T-helper 2 cell treated with Interferon-gamma antibody and Interleukin-4, amounts not matched to agents 5 μg/mL and 100 μg/mL, for 36 hours (primary cell): ENCODE results near the gene CORO2B.
"Not testable (repeated sequence)": the region's sequence is repeated elsewhere in the genome, so short reads cannot be mapped to it uniquely, and the experiment has no call there.

ENCODE experiments used
- DNase-seq: peaks from one replicate; pipeline ENCODE4 v3.0.0; 2021; ENCODE audit warnings: low spot score
- H3K27ac Mint-ChIP-seq: one replicate; pipeline ENCODE4 v1.8.0; 2021; ENCODE audit warnings: mild to moderate bottlenecking, mixed read lengths
- H3K27me3 Mint-ChIP-seq: one replicate; pipeline ENCODE4 v1.8.0; 2021; ENCODE audit warnings: low read depth, mixed read lengths
- H3K36me3 Mint-ChIP-seq: one replicate; pipeline ENCODE4 v1.8.0; 2021; ENCODE audit warnings: low read depth, mixed read lengths
- H3K4me1 Mint-ChIP-seq: one replicate; pipeline ENCODE4 v1.8.0; 2021; ENCODE audit warnings: low read depth, mixed read lengths
- H3K4me3 Mint-ChIP-seq: one replicate; pipeline ENCODE4 v1.8.0; 2022; ENCODE audit warnings: mild to moderate bottlenecking, moderate library complexity, mixed read lengths
- H3K9me3 Mint-ChIP-seq: one replicate; pipeline ENCODE4 v1.8.0; 2021; ENCODE audit warnings: mixed read lengths

CORO2B gene

DNA sequence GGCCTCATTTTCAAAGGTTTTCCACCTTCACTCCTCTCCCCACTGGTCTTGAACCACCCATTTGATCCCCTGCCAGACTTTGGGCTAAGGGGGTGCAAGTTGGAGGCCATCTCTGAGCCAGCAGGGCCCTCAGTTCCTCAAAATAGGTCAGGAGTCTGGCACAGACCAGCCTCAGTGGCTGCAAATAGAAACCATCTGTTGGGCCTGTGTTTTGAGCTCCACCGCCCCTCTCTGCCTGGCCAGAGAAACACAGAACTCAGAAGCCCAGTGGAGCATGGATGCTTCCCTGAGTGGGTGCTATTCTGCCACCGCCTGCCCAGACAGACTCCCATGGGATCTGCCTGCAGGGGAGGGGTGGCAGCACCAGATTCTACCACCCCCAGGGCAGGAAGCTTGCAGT lies 56.3 kb downstream of the CORO2B start:
- H3K36me3 Mint-ChIP-seq = no peaks in the 10 kb centered on the region
- no peaks in the 10 kb centered on the region for H3K4me1 Mint-ChIP-seq
- H3K4me3 Mint-ChIP-seq = no peak overlapping the region
- no peak for DNase-seq
- no peaks in the 10 kb centered on the region for H3K27me3 Mint-ChIP-seq
- no peak overlapping the region for H3K27ac Mint-ChIP-seq
- no peaks in the 10 kb centered on the region for H3K9me3 Mint-ChIP-seq

DNA sequence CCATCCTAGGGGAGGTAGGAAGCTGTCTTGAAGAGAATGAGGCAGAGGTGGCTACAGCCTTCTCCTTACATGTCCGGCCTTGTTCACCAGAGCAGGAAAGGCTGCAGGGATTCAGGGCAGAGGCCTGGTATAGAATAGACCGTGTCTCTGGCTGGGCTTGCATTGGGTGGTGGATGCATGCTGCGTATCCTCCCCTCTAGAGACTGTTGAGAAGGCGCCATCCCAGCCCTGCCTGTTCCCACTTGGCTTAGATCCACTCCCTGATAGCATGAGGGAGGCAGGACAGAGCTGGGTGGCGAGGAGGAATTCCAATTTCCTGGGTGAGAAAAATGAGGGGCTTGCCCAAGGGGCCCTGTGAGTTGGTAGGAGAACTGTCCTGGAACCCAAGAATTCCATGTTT lies 57.5 kb downstream of the CORO2B start:
- no peak for DNase-seq
- Mint-ChIP-seq H3K27ac (no peak overlapping the region), H3K27me3 (no peaks in the 10 kb centered on the region), H3K4me1 (no peaks in the 10 kb centered on the region), H3K9me3 (no peaks in the 10 kb centered on the region), H3K36me3 (no peaks in the 10 kb centered on the region), H3K4me3 (no peak overlapping the region)

DNA sequence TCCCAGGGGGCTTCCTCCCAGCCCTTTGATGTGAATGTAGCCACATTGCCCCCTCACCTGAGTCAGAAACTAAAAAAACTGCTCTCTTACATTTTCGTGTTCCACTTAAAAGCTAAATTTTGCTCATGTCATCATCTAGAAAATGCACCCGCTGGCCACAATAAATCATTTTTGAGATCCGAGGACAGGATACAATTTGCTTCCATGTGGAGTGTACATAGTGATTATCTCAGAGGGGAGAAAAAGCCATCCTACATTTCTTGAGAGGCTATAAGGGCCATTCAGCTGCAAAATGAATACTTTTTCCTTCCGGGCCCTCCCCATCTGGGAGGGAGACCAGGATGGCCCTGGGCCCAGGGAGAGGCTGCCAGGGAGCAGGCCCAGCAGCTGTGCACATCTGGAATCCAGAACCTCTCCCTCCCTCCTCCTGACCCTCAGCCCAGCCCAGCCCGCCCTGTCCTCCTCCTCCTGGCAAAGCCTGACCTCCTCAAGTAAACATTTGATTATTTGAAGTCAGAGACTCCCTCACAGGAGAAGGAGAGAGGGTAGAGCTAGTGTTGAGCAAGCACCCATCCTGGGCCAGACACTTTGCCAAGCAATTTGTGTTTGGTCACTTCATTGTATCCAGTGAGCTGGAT lies 59.1 kb downstream of the CORO2B start:
- Mint-ChIP-seq H3K4me1 (no peaks in the 10 kb centered on the region), H3K27me3 (no peaks in the 10 kb centered on the region), H3K9me3 (no peaks in the 10 kb centered on the region), H3K36me3 (no peaks in the 10 kb centered on the region), H3K27ac (no peak overlapping the region), H3K4me3 (no peak overlapping the region)
- DNase-seq = no peak

DNA sequence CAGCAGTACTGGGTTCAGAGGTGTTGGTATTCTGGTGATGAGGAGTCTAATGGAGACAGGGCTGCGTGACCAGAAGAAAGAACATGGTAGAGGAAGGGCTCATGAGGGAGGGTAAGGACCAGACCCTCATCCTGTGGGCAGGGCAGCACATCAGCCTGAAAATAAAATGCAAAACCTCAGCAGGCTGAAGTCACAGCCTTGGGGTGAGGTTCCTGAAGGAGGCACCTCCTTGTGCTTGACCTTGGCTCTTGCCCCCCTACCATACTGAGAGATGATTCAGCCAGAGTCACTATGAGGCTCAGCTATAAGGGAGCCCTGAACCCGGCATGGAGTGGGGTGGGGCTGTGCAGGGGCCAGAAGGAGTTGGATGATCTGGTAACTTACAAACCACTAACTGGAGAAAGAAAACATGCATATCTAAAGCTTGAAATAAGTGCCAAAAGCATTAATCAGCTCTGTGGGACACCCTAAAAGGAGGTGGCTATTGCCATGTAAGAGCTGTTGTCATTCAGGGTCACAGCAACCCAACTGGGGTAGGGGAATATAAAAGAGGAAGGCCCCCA lies 60.2 kb downstream of the CORO2B start:
- Mint-ChIP-seq H3K4me1 (no peaks in the 10 kb centered on the region), H3K27me3 (no peaks in the 10 kb centered on the region), H3K36me3 (no peaks in the 10 kb centered on the region), H3K9me3 (no peaks in the 10 kb centered on the region), H3K4me3 (no peak overlapping the region), H3K27ac (no peak overlapping the region)
- no peak for DNase-seq

DNA sequence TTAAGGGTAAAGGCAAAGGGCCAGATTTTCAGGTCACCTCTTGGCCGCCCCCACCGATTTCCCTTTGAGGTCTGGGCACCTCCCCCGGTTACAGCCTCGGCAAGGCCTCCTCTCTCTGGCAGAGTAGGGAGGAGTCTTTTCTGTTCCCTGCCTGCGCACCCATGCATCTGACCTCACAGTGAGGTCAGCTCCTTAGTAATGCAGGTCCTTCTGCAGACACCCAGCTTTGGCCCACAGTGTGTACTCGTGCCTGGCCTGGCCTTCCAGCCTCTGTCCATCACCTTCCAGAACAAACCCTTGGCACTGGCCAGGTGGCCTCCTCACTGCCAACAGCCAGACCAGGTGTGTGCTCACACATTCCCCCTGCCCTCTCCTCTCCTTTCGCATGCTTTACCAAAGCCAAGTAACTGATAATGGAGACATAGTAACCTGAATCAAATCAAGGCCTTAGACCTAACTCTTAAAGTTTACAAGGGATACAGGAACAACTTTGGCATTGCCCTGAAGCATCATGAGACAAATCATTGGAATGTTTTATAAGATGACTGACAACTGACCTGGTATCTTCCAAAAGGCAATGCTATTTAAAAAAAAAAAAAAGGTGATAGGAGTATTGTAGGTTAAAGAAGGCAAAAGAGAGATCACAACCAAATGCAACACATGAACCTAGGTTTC lies 61.3 kb downstream of the CORO2B start:
- Mint-ChIP-seq H3K9me3 (no peaks in the 10 kb centered on the region), H3K27ac (no peak overlapping the region), H3K4me3 (no peak overlapping the region), H3K27me3 (no peaks in the 10 kb centered on the region), H3K4me1 (no peaks in the 10 kb centered on the region), H3K36me3 (no peaks in the 10 kb centered on the region)
- DNase-seq = no peak

DNA sequence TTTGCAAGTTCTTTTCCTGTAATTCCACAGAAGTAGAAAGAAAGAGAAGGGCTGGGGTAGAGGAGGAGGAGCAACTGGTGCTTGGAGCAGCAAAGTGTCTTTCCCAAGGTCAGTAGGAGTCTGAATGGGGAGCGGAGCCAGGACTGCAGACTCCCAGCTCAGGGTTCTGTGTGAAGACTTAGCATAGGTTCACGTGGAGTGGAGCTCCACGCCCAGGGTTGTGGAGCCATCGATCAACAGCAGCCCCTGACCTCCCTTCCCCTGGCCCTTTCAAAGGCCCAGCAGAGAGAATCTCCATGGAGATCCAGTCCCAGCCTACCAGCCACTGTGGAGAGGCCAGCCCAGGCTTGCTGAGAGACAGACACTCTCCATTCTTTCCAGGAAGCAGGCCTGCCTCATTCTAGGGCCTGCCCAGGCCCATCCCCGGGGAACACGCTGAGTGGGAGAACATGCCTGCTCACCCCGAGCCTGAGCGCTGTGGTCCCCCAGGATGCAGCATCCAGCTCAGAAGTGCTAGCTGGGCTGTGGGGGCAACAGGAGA lies 62.1 kb downstream of the CORO2B start:
- Mint-ChIP-seq H3K9me3 (no peaks in the 10 kb centered on the region), H3K4me1 (no peaks in the 10 kb centered on the region), H3K36me3 (no peaks in the 10 kb centered on the region), H3K4me3 (no peak overlapping the region), H3K27ac (no peak overlapping the region), H3K27me3 (no peaks in the 10 kb centered on the region)
- DNase-seq = no peak

DNA sequence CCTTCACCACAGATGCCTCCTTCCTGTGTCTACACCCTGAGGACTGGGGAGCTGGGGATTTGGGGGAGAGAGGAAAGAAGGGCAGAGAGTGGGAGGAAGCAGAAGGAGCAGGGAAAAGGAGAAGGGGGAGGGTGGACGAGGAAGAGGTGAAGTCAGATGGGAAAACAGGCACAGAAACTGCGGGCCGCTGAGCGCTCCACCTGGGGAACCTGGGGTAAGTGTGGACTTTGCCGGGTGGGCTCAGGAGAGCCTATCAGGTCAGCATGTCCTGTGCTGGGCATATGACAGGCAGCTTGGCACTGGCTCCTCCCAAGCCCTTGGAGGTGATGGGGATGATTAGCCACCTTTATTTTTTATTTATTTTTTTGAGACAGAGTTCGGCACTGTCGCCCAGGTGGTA lies 62.6 kb downstream of the CORO2B start:
- Mint-ChIP-seq H3K4me1 (no peaks in the 10 kb centered on the region), H3K4me3 (no peak overlapping the region), H3K9me3 (no peaks in the 10 kb centered on the region), H3K27me3 (no peaks in the 10 kb centered on the region), H3K27ac (no peak overlapping the region), H3K36me3 (no peaks in the 10 kb centered on the region)
- DNase-seq = no peak

DNA sequence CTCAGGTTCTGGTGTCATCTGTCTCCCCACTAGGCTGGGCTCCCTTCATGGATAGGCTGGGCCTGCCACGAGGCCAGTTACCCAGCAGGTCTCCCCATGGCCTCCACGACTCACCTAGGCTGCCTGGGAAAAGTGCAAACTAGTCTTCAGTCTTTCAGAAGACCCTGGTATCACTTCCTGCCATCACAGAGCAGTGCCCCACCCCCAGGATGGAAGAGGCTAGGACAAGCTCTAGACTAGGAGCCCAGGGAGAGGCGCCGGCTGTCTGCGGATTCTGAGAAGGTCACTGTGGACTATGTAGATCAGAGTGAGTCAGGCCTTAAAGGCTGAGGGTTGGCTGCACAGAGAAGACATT lies 63.7 kb downstream of the CORO2B start:
- Mint-ChIP-seq H3K9me3 (no peaks in the 10 kb centered on the region), H3K4me3 (no peak overlapping the region), H3K4me1 (no peaks in the 10 kb centered on the region), H3K36me3 (no peaks in the 10 kb centered on the region), H3K27ac (no peak overlapping the region), H3K27me3 (no peaks in the 10 kb centered on the region)
- DNase-seq = no peak

DNA sequence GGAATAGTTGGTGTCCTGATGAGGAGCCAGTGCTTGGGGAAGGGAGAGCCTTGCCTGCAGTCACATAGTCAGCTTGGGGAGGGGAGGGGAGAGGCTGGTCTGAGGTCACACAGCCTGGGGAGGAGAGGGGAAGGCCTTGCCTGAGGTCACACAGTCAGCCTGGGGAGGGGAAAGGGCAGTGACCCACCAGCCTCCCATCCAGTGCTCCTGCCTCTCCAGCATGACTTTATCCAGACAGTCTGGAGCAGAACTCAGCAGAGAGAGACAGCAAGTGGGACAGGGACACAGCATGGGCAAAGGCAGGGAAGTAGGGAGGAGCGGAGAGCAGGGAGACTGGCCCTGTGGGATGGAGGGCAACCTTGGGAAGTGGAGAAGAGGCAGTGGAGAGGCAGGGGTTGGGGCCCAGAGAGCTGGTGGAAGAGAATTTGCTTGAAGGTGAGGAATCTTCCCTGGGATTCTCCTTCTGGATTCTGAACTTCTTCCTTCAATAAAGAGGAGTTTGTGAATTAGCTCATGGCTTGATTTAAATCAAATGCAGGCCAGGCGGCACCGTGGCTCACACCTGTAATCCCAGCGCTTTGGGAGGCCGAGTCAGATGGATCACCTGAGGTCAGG lies 64.5 kb downstream of the CORO2B start:
- no peak overlapping the region for H3K27ac Mint-ChIP-seq
- H3K4me3 Mint-ChIP-seq = no peak overlapping the region
- H3K4me1 Mint-ChIP-seq = no peaks in the 10 kb centered on the region
- no peaks in the 10 kb centered on the region for H3K27me3 Mint-ChIP-seq
- no peaks in the 10 kb centered on the region for H3K36me3 Mint-ChIP-seq
- no peaks in the 10 kb centered on the region for H3K9me3 Mint-ChIP-seq
- no peak for DNase-seq

DNA sequence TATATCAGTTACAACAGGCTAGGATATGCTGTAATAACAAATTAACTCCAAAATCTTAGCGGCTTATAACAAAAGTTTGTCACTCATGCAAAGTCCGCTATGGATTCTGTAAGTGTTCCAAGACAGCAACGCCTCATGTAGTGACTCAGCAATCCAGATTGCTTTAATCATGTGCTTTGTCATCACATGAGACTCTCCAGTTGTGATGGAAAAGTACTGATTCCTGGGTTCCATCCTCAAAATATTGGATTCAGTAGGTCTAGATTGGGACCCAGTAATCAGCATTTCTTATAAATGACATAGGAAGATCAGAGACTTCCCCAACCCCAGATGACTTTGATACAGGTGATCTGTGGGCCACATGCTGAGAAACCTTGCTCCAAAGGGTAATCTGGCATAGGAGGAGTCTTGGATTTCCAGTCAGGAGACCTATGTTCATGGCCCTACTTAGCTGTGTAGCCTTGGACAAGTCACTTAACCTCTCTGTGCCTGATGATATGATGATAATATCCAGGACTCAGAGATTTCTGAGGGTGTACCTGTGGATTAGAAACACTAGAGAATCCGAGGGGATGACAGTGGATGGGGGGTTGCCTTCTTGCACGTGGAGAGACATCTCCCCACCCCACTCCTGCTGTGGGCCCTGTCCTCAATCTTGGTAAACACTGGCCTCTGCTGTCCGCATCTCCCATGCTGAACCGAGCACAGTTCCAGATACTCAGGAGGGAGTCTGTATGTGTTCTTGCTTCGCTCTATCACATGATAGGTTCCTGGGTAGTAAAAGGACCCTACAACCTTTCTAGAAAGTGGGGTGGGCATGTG lies 65.5 kb downstream of the CORO2B start:
- no peaks in the 10 kb centered on the region for H3K27me3 Mint-ChIP-seq
- H3K4me1 Mint-ChIP-seq = no peaks in the 10 kb centered on the region
- no peak overlapping the region for H3K27ac Mint-ChIP-seq
- no peaks in the 10 kb centered on the region for H3K36me3 Mint-ChIP-seq
- H3K4me3 Mint-ChIP-seq = no peak overlapping the region
- DNase-seq = no peak
- no peaks in the 10 kb centered on the region for H3K9me3 Mint-ChIP-seq

DNA sequence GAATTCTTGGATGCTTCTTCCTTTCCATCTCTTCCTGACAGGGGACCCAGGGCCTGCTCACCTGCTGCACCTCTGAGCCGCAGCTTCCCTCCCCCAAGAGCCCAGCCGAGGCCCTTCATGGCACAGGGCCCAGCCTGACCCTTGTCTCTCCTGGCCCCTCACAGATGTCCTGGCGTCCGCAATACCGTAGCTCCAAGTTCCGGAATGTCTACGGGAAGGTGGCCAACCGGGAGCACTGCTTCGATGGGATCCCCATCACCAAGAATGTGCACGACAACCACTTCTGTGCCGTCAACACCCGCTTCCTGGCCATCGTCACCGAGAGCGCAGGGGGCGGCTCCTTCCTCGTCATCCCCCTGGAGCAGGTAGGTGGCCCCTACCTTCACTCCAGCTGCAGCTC lies 66.2 kb downstream of the CORO2B start:
- no peak for DNase-seq
- no peaks in the 10 kb centered on the region for H3K4me1 Mint-ChIP-seq
- no peaks in the 10 kb centered on the region for H3K36me3 Mint-ChIP-seq
- H3K9me3 Mint-ChIP-seq = no peaks in the 10 kb centered on the region
- no peak overlapping the region for H3K27ac Mint-ChIP-seq
- H3K4me3 Mint-ChIP-seq = no peak overlapping the region
- H3K27me3 Mint-ChIP-seq = no peaks in the 10 kb centered on the region

DNA sequence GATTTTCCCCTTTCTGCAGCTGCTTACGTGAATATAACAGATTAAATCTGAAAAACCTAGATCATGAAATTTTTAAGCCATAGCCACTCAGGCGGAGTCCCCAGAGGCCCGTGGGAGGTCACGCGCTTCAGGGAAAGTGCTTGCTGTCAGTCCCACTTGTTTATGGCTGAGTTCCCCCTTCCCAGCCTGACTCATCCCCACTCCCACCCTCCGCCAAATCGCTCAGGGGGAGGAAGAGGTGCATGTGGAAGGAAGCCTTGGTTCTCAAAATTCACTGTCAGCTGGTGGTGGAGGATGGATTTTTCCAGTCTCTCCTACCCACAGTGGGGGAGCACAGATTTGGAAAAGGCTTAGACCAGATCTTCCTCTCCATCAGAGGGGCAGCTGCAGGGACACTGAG lies 67.4 kb downstream of the CORO2B start:
- no peaks in the 10 kb centered on the region for H3K4me1 Mint-ChIP-seq

DNA sequence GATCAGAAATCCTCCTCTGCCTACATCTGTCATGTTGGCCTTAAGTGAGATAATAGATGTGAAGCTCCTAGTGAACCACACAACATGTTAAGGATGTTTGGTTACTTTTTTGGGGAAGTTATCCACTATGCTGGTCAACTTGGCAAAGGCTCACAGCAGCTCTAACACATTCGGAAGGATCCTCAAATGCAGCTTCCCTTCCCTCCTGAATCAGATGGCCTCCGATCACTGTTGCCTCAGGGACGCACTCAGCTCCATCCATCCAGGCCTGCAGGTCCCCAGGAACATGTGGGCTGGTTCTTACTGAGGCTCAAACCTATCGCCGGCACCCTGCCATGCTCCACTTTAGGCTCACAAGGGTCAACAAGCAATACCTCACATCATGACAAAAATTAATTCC lies 67.9 kb downstream of the CORO2B start:
- H3K9me3 Mint-ChIP-seq = no peaks in the 10 kb centered on the region
- H3K36me3 Mint-ChIP-seq = no peaks in the 10 kb centered on the region
- no peaks in the 10 kb centered on the region for H3K4me1 Mint-ChIP-seq
- DNase-seq = no peak
- H3K27ac Mint-ChIP-seq = no peak overlapping the region
- no peak overlapping the region for H3K4me3 Mint-ChIP-seq
- H3K27me3 Mint-ChIP-seq = no peaks in the 10 kb centered on the region

More for the DNA sequence above, 67.4 kb downstream of the CORO2B start:
- Mint-ChIP-seq H3K27me3 (no peaks in the 10 kb centered on the region), H3K9me3 (no peaks in the 10 kb centered on the region), H3K36me3 (no peaks in the 10 kb centered on the region), H3K4me3 (no peak overlapping the region), H3K27ac (no peak overlapping the region)
- DNase-seq = no peak

DNA sequence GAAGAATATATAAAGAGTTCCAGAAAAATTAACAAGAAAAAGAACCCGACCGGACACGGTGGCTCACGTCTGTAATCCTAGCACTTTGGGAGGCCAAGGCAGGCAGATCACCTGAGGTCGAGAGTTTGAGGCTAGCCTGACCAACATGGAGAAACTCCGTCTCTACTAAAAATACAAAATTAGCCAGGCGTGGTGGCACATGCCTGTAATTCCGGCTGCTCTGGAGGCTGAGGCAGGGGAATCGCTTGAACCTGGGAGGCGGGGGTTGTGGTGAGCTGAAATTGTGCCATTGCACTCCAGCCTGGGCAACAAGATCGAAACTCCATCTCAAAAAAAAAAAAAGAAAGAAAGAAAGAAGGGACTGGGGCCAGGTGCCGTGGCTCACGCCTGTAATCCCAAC lies 68.6 kb downstream of the CORO2B start:
- H3K27me3 Mint-ChIP-seq, H3K4me3 Mint-ChIP-seq, DNase-seq, H3K27ac Mint-ChIP-seq, H3K9me3 Mint-ChIP-seq, H3K4me1 Mint-ChIP-seq, H3K36me3 Mint-ChIP-seq: not testable (repeated sequence)
